ACC112 (cell line): Measurements from ENCODE around the gene NRROS.

Experiments used
- H2AFZ ChIP-seq: fragments of 200-600 bp; sonication (generic); one replicate; pipeline ENCODE4 v1.6.0; 2017; ENCODE audit warnings: antibody characterized with exemption, low read length; ENCODE audit not compliant: unreplicated experiment
- H3K27ac ChIP-seq: fragments of 200-600 bp; sonication (generic); 2 replicates; pipeline ENCODE4 v1.5.1; 2014; ENCODE audit warnings: low read depth, mild to moderate bottlenecking, antibody characterized with exemption, low read length, moderate library complexity
- H3K27me3 ChIP-seq: fragments of 200-600 bp; sonication (generic); 2 replicates; pipeline ENCODE4 v1.6.1; 2014; ENCODE audit warnings: mild to moderate bottlenecking, antibody characterized with exemption, low read length, moderate library complexity, mixed read lengths; ENCODE audit not compliant: insufficient read depth
- H3K36me3 ChIP-seq: fragments of 200-600 bp; sonication (generic); 2 replicates; pipeline ENCODE4 v1.6.1; 2016; ENCODE audit warnings: mild to moderate bottlenecking, antibody characterized with exemption, low read length, moderate library complexity, mixed read lengths; ENCODE audit not compliant: insufficient read depth
- H3K4me1 ChIP-seq: fragments of 200-600 bp; sonication (generic); one replicate; pipeline ENCODE4 v1.6.1; 2016; ENCODE audit warnings: low read length, mixed read lengths; ENCODE audit not compliant: insufficient read depth, unreplicated experiment, control insufficient read depth
- H3K4me3 ChIP-seq: fragments of 200-600 bp; sonication (generic); 2 replicates; pipeline ENCODE4 v1.5.1; 2014; ENCODE audit warnings: mild to moderate bottlenecking, low read depth, low read length
- H3K79me2 ChIP-seq: fragments of 200-600 bp; sonication (generic); one replicate; pipeline ENCODE4 v1.6.0; 2016; ENCODE audit warnings: low read length; ENCODE audit not compliant: control insufficient read depth, unreplicated experiment, insufficient read depth

The NRROS gene

DNA sequence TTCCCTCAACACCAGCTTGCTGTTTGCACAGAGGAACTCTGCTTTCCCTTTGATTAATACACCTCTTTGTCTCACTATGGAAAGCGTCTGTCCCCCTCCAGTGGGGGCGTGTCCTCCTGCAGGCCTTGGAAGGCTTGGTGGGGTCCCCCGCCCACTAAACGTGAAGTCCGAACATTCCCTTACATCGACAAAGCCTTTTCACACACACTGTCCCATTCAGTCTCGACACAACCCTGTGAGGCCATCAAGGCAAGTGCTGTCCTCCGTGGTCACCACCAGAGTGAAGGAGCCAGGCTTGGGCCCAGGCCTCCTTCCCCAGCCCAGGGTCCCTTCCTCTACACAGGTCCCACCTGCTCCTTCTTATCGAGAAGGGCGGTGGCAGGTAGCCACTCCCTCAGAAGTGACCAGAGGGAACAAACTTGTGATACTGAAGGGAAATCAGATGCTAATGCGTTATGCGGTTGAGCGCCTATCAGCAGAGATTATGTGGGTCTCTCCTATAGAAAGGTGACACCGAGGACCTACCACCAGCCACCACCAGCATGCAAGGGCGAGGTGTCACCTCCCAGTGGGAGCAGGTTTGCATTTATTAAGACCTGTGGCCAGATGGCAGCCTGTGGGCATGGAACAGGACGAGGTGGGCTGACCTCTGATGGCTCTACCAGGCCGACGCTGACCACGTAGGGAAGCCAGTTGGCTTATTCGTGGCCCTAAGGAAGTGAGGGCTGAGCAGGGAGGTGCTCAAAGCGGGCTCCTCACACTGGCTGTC is 6.6 kb downstream of the NRROS start:
- no peaks in the 10 kb centered on the region for H3K27me3 ChIP-seq
- no peak overlapping the region for H3K4me3 ChIP-seq
- no peak overlapping the region for H2AFZ ChIP-seq
- H3K27ac ChIP-seq: no peak overlapping the region
- H3K79me2 ChIP-seq: no peaks in the 10 kb centered on the region
- H3K4me1 ChIP-seq: peaks cover 16% of the 10 kb centered on the region
- H3K36me3 ChIP-seq: no peaks in the 10 kb centered on the region

DNA sequence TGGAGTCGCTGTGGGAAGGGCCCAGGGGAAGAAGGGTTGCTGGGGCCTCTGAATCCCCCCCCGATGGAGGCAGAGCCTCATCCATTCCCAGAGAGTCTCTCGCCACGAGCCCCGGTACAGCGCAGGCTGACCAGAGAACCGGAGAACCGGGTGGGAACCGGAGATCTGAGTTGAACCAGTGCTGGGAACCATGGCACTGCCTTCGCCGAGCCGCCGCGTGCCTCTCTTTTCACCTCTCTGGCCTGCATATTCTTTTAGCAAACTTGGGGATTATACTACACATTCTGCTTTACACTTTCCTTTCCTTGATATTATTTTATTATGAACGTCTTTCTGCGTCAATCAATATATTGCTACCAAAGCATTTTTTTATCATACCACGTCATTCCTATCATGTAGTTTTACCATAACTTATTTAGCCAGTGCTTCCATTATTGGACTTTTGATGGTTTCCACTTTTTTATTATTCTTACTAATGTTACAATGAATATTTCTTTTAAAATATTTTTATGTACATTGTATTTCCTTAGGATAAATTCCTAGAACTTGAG is 7.2 kb downstream of the NRROS start:
- peaks cover 23% of the 10 kb centered on the region for H3K4me1 ChIP-seq
- no peaks in the 10 kb centered on the region for H3K27me3 ChIP-seq
- no peaks in the 10 kb centered on the region for H3K36me3 ChIP-seq
- H3K79me2 ChIP-seq: no peaks in the 10 kb centered on the region
- H3K27ac ChIP-seq: no peak overlapping the region
- H3K4me3 ChIP-seq: no peak overlapping the region
- H2AFZ ChIP-seq: no peak overlapping the region

DNA sequence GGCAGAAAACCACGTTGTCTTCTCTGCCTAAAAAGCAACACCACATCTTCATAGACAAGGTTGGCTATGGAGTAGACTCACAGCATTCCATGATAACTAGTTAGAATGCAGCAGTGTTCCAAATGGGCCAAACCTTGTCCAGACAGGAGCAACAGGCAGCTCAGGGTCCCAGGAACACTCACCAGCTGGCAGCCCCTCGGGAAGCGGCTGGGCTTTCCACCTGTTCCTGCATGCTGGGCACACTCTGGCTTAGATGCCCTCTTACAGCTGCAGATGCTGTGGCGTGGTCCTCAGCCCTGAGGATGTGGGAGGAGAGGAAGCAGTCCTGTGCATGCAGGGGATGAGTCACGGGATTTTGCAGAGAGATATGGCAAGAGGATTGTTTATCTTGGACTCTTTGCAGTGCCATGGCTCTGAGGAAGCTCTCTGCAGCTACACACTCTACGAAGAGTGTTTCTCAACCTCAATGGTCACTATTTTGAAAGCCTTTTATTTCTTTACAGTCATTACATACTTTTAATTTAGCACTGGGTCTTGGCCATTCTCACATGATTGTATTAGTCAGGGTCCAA is 11.3 kb downstream of the NRROS start:
- Histone ChIP-seq H3K27ac (peak overlapping the region; percentile 91), H2AFZ (no peak overlapping the region), H3K4me1 (peaks cover 34% of the 10 kb centered on the region), H3K27me3 (no peaks in the 10 kb centered on the region), H3K4me3 (0 out of 2 replicates have a peak overlapping the region, but pooled peaks have one; percentile 18), H3K79me2 (no peaks in the 10 kb centered on the region), H3K36me3 (no peaks in the 10 kb centered on the region)

DNA sequence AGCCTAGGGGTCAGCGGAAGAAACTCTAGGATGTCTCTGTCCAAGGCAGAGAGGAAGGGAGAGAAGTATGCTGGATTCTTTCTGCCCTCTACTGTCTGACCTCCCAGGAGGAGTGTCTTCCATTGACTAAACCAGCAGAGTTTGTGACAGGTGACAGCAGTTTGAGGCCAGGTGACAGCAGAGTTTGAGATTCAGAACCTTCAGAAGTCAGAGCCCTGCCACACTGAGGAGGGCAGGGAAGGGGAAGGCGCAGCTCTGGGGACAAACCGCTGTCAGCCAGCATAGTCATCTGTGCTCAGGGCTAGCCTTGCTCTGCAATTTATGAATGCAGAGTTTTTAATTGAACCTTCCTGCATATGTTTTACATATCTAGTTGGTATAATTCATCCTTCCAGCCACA is 12.3 kb downstream of the NRROS start:
- Histone ChIP-seq H3K4me1 (peaks cover 34% of the 10 kb centered on the region), H3K4me3 (no peak overlapping the region), H3K36me3 (no peaks in the 10 kb centered on the region), H2AFZ (no peak overlapping the region), H3K79me2 (no peaks in the 10 kb centered on the region), H3K27ac (peak overlapping the region; percentile 91), H3K27me3 (no peaks in the 10 kb centered on the region)

DNA sequence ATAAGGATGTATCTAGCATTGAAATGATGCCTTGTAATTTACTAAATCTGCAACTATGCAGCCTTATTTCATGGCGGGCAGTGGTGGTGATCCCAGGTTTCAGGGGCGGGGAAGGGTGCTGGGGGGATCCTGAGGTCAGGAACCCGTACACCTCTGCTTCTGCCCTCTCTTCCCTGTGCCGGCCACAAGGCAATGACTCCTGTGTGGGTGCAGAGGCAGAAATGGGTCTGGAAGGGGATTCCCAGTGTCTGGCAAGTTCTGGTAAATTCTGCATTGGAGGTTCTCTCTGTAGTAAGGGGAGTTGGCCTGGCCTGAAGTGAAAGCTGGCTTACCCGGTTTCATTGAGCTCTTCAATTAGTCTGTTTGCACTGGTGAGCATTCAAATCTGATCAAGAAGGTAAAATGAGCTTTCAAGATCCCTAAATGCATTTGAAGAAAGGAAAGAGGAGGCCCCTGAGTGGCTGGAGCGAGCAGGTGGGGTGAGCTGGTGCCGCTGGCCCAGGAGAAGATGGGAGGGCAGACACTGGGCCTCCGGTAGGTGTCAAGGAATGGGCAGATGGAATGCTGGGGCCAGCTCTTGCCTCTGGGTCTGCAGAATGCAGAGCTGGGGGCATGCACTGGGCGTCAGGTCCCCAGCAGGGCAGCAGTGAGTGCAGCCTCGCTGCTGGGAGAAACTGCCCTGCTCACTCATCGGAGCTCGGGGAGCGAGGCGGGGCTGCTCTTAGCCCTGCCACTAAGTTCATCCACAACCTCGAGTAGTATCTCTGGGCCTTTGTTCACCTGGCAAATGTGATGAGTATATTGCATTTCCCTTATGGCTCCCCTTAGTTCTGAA is 13.7 kb downstream of the NRROS start:
- no peak overlapping the region for H3K4me3 ChIP-seq
- no peaks in the 10 kb centered on the region for H3K27me3 ChIP-seq
- H3K27ac ChIP-seq: no peak overlapping the region
- no peaks in the 10 kb centered on the region for H3K36me3 ChIP-seq
- peaks cover 31% of the 10 kb centered on the region for H3K4me1 ChIP-seq
- H3K79me2 ChIP-seq: no peaks in the 10 kb centered on the region
- no peak overlapping the region for H2AFZ ChIP-seq

DNA sequence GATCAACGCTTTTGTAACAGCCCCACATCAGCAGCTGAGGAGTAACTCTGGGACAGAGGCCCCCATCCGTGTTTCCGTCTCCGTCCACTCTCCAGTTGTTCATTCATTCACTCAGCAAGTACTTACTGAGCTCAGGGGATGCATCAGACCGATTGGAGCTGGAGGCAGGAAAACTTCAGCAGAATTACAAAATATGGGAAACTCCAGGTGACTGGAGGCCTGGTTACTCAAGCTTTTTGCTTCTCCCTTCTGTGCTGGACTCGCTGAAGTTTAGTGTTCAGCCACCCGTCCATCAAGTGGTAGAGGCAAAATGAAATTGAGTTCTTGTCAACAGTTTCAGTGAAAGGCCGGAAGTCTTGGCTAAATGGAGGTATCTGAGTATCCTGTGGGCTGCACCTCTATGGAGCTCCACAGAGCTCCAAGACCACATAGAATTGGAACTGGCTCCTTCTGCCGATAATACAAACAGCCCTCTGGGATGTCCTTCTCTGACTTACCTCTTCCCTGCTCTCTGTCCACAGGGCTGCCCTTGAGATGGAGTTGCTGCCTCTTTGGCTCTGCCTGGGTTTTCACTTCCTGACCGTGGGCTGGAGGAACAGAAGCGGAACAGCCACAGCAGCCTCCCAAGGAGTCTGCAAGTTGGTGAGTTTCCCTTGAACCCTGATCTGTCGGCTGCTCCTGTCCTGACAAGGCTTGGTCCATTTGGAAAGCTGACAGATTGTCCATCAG is 14.7 kb downstream of the NRROS start:
- Histone ChIP-seq H3K27ac (no peak overlapping the region), H3K79me2 (no peaks in the 10 kb centered on the region), H3K36me3 (no peaks in the 10 kb centered on the region), H3K4me1 (peaks cover 26% of the 10 kb centered on the region), H3K4me3 (no peak overlapping the region), H2AFZ (no peak overlapping the region), H3K27me3 (no peaks in the 10 kb centered on the region)

DNA sequence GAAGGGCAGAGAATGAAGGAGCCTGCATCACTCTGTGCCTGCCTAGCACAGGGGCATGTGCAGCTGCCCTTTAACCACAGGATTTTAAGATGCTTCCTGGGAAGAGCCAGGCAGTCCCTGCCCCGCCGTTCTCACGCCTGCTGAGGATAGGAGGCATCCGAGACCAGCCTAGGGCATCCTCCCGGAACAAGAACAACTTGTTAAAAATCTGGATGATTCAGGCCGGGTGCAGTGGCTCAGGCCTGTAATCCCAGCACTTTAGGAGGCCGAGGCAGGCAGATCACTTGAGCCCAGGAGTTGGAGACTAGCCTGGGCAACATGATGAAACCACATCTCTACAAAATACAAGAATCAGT is 15.2 kb downstream of the NRROS start:
- Histone ChIP-seq H3K27me3 (no peaks in the 10 kb centered on the region), H3K27ac (no peak overlapping the region), H3K79me2 (no peaks in the 10 kb centered on the region), H2AFZ (no peak overlapping the region), H3K36me3 (no peaks in the 10 kb centered on the region), H3K4me1 (peaks cover 25% of the 10 kb centered on the region), H3K4me3 (no peak overlapping the region)

DNA sequence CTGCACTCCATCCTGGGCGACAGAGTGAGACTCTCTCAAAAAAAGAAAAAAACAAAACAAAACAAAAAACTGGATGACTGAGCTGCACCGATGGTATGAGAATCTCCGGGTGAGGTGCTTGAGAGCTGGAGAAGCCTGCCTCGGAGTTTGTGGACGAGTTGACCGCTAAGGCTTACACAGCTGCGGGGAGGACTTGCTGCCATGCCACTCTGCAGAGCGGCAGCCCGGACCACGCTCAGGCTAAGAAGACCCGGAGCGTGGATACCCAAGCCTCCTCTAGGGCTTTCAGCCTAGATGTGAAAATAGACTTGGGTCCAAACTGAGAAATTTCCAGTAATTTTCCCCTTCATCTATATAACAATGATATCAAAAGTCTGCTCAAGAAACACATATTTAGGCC is 16.0 kb downstream of the NRROS start:
- Histone ChIP-seq H3K79me2 (no peaks in the 10 kb centered on the region), H3K4me1 (peaks cover 22% of the 10 kb centered on the region), H3K27ac (no peak overlapping the region), H3K4me3 (no peak overlapping the region), H2AFZ (no peak overlapping the region), H3K27me3 (no peaks in the 10 kb centered on the region), H3K36me3 (no peaks in the 10 kb centered on the region)

DNA sequence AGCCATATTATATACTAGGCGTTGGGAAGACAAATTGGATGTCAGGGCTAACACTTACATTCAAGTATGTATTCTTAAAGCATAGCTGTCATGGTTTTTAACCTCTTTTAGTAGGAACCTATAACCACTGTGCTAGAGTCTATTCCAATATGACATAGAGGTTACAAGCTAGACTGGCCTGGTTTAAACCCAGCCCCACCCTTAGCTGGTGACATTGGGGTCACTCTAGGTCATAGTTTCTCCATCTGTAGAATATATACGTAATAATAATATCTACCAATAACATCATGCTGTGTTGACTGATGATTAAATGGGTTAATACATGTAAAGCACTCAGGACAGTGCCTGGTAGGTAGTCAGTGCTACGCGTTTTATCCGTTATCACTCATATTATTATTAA is 16.7 kb downstream of the NRROS start:
- Histone ChIP-seq H3K27me3 (no peaks in the 10 kb centered on the region), H3K4me1 (peaks cover 17% of the 10 kb centered on the region), H3K27ac (no peak overlapping the region), H3K79me2 (no peaks in the 10 kb centered on the region), H3K36me3 (no peaks in the 10 kb centered on the region), H3K4me3 (no peak overlapping the region), H2AFZ (no peak overlapping the region)

DNA sequence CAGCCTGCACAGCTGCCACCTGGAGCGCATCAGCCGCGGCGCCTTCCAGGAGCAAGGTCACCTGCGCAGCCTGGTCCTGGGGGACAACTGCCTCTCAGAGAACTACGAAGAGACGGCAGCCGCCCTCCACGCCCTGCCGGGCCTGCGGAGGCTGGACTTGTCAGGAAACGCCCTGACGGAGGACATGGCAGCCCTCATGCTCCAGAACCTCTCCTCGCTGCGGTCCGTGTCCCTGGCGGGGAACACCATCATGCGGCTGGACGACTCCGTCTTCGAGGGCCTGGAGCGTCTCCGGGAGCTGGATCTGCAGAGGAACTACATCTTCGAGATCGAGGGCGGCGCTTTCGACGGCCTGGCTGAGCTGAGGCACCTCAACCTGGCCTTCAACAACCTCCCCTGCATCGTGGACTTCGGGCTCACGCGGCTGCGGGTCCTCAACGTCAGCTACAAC is 20.4 kb downstream of the NRROS start:
- no peaks in the 10 kb centered on the region for H3K79me2 ChIP-seq
- no peaks in the 10 kb centered on the region for H3K27me3 ChIP-seq
- no peak overlapping the region for H3K27ac ChIP-seq
- no peak overlapping the region for H3K4me3 ChIP-seq
- H3K4me1 ChIP-seq: peaks cover 5% of the 10 kb centered on the region
- no peaks in the 10 kb centered on the region for H3K36me3 ChIP-seq
- no peak overlapping the region for H2AFZ ChIP-seq
